Measurements from ENCODE around the gene FAF1. TPM values are rescaled to one million over a fixed set of nuclear protein-coding genes. Genes with fewer than 3 reads are reported as not detected.

The FAF1 gene
- total RNA-seq, 1 donor from 2014 or later, result 52.7 TPM

DNA sequence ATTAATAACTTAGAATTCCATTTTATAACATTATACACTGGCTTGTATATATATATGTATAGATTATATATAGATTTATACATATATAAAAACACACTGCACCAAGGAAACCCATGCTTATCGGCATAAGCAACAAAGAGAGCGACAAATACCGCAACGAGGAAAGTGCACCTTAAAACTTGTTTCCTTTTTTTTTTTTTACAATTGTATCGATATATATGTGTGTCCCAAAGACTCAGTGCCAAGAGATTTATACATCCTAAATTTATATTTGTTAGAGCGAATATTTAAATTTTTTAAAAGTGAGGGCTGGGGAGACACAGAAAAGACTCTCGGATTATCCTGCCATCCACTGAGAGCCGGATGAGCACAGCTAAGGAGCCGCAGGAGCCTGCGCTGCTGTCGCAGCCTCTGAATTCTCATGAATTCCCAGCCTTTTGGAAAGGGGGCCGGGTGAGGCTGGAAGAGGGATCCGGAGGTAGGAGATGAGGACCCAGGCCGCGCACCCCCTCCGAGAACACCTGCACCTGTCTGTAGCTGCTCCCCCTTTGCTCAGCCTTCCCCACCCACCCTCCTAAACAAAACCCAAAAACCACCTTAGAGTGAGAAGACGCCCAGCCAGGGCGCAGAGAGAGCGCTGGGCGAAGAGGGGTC lies 542.0 kb downstream of the FAF1 start:
- FAIRE-seq (no peak), DNase-seq (ENCODE audit: low read depth) (no peak)
- H3K27me3 ChIP-seq (ENCODE audit: control insufficient read depth, insufficient read depth, low read length), result peaks cover 41% of the 10 kb centered on the region
- H3K4me3 ChIP-seq (ENCODE audit: low read depth, low read length), result no peak overlapping the region
- H3K36me3 ChIP-seq (ENCODE audit: control insufficient read depth, insufficient read depth, low read length), result no peaks in the 10 kb centered on the region
- TF ChIP-seq, protein P1, sequence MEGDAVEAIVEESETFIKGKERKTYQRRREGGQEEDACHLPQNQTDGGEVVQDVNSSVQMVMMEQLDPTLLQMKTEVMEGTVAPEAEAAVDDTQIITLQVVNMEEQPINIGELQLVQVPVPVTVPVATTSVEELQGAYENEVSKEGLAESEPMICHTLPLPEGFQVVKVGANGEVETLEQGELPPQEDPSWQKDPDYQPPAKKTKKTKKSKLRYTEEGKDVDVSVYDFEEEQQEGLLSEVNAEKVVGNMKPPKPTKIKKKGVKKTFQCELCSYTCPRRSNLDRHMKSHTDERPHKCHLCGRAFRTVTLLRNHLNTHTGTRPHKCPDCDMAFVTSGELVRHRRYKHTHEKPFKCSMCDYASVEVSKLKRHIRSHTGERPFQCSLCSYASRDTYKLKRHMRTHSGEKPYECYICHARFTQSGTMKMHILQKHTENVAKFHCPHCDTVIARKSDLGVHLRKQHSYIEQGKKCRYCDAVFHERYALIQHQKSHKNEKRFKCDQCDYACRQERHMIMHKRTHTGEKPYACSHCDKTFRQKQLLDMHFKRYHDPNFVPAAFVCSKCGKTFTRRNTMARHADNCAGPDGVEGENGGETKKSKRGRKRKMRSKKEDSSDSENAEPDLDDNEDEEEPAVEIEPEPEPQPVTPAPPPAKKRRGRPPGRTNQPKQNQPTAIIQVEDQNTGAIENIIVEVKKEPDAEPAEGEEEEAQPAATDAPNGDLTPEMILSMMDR (IDR thresholded peaks at IDR 0.05; ENCODE audit: insufficient read depth, low read length, severe bottlenecking), result no peak

DNA sequence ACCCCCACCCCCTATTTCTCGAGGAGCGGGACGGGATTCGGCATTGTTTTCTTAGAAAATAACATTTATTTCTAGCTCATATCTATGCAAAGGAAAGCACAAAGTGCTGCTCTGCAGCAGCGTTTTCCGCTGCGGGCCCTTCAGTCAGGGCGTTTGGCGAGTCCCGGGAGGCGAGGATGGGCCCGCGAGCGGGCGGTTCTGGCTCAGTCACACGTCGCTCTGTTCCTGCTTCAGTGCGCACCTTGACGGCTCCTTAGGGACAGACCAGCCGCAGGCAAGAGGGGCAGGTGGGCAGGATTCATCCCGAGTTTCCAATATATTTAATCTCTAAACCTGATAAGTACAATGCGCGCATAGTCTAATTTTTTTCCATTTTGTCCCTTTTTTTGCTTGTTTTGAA lies 542.6 kb downstream of the FAF1 start:
- Histone ChIP-seq H3K27me3 (ENCODE audit: control insufficient read depth, insufficient read depth, low read length) (peaks cover 36% of the 10 kb centered on the region), H3K36me3 (ENCODE audit: control insufficient read depth, insufficient read depth, low read length) (no peaks in the 10 kb centered on the region), H3K4me3 (ENCODE audit: low read depth, low read length) (no peak overlapping the region)
- TF ChIP-seq, protein P1 (IDR thresholded peaks at IDR 0.05; ENCODE audit: insufficient read depth, low read length, severe bottlenecking), result no peak
- FAIRE-seq (no peak), DNase-seq (ENCODE audit: low read depth) (no peak)

DNA sequence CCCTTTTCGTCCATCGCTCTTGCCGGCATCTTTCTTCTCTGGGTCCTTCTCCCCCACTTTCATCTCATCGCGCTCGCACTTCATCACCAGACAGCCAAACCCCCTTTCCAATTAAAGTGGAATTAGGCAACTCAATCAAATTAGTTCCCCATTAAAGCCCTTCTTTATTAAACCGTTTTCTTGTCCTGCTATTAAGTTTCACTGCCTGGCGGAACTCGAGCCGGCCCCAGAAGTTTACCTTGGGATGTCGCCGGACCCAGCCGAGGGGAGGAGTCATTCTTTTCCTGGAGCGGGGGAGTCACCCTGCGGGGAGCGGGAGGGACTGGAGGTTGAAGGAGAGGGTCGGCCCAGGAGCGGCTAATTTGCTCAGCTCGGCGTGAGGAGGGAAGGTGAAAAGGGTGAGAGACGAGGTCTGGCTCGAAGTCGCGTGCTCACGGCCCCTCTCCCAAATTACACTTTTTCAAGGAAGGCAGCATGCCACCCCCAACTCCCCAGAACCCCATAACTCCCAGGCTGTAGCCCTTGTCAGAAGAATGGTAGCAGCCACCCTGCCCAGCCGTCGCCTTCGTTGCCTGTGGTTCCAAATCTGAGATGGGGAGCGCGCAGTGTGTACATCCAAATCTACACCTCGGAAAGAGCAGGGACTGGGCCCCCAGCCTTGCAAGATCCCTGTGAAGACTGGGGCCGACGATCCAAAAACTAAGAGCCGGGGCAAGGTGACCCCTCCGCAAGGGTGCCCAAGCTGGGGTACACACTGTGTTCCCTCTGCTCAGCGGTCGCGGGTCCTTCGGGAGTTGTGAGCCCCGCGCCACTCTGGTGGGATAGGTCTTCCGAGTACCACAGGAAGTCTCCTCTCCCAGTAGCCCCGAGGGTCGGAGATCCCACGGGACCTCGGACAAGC lies 543.3 kb downstream of the FAF1 start:
- no peaks in the 10 kb centered on the region for H3K36me3 ChIP-seq (ENCODE audit: control insufficient read depth, insufficient read depth, low read length)
- TF ChIP-seq, protein P1 (IDR thresholded peaks at IDR 0.05; ENCODE audit: insufficient read depth, low read length, severe bottlenecking), result no peak
- DNase-seq (ENCODE audit: low read depth), result no peak
- FAIRE-seq, result no peak
- H3K27me3 ChIP-seq (ENCODE audit: control insufficient read depth, insufficient read depth, low read length), result peaks cover 34% of the 10 kb centered on the region
- no peak overlapping the region for H3K4me3 ChIP-seq (ENCODE audit: low read depth, low read length)

DNA sequence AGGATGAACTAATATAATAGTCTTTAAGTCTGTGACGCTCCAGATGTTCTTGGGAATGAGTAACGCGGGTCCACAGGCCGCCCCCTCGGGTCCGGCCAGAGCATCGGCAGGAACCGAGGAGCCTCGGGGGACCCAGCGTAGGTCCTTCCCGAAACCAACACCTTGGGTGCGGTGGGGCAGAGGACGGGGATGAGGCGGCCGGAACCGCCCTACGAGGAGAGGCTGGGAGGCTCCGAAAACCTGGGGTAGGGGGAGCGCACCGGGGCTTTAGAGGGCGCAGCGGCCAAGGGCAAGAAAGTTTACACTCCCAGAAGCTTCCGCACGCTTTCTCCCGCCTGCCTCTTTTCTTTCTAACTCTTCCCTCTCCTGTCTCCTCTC lies 543.9 kb downstream of the FAF1 start:
- H3K27me3 ChIP-seq (ENCODE audit: control insufficient read depth, insufficient read depth, low read length), result peaks cover 34% of the 10 kb centered on the region
- DNase-seq (ENCODE audit: low read depth), result no peak
- no peak overlapping the region for H3K4me3 ChIP-seq (ENCODE audit: low read depth, low read length)
- no peaks in the 10 kb centered on the region for H3K36me3 ChIP-seq (ENCODE audit: control insufficient read depth, insufficient read depth, low read length)
- no peak for FAIRE-seq
- TF ChIP-seq, protein P1 (IDR thresholded peaks at IDR 0.05; ENCODE audit: insufficient read depth, low read length, severe bottlenecking), result no peak

DNA sequence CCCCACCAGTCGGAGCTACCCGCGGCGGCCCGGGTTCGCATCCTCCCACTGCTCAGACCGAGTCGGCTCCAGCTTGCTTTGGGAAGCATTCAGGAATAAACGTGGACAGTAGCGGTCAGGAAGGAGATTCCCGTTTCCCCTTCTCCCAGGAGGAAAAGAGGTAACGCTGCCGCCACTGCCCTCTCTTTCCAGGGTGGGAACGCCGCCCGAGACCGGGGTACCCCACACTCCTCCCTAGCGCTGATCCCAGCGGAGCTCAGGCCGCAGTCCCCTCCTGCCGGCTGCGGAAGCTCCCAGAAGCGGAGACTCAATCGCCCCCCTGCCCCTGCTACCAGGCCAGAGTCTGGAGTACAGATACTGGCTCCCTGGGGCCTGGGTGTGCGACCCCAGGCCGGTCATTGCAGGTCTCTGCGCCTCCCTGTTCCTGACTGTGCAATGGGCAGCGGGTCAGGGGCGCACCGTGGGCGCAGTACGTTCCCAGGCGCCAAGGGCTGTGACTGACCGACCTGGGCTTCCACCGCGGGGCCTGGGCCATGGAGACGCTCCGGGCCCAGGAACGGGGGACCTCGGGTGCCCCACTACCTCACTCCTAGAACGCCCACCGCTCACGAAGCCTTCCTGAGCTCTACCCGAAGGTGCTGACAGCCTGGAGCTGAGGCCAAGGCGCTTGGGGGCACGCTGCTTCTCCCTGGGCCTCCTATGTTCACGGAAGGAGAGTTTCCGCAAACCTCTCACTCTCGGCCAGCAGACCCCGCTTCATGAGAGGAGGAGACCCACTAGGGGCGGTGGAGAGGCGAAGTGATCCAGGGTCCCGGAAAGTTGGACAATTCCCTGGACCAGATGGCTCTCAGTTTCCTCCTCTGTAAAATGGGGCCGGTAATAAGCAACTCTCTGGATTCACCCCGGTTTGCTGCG lies 544.6 kb downstream of the FAF1 start:
- no peak for DNase-seq (ENCODE audit: low read depth)
- H3K4me3 ChIP-seq (ENCODE audit: low read depth, low read length), result no peak overlapping the region
- peaks cover 28% of the 10 kb centered on the region for H3K27me3 ChIP-seq (ENCODE audit: control insufficient read depth, insufficient read depth, low read length)
- TF ChIP-seq, protein P1 (IDR thresholded peaks at IDR 0.05; ENCODE audit: insufficient read depth, low read length, severe bottlenecking), result no peak
- no peak for FAIRE-seq
- no peaks in the 10 kb centered on the region for H3K36me3 ChIP-seq (ENCODE audit: control insufficient read depth, insufficient read depth, low read length)

Data from bronchial epithelial cell (primary cell).